SK-N-SH (cell line): ENCODE data around the gene DDIT3. TPM values are rescaled to one million over a fixed set of nuclear protein-coding genes. Genes with fewer than 3 reads are reported as not detected.

Source experiments
- CTCF ChIA-PET: fragments of 300-600, 350-600 bp; formaldehyde crosslinking; extraction: SDS; loops from one replicate; lab custom pipeline; 2021; lab: Yijun Ruan, JAX
- POLR2A ChIA-PET: fragments of 350-600 bp; sonication (Branson Sonifier 250); formaldehyde crosslinking; extraction: SDS; loops from one replicate; lab custom pipeline; 2020; ENCODE audit warnings: antibody characterized with exemption, inconsistent platforms; lab: Yijun Ruan, JAX
- DNase-seq: peaks from one replicate; pipeline ENCODE4 v3.0.0; 2012
- H2AFZ ChIP-seq: fragments of 200-600 bp; sonication (generic); 2 replicates; pipeline ENCODE4 v1.8.1; 2016; ENCODE audit warnings: antibody characterized with exemption, mild to moderate bottlenecking, low read depth
- H3F3A ChIP-seq: fragments of 200-600 bp; sonication (generic); replicated peaks from 2 replicates; pipeline ENCODE3; 2016; ENCODE audit warnings: antibody characterized with exemption, mild to moderate bottlenecking; ENCODE audit not compliant: insufficient read depth
- H3K27ac ChIP-seq, 2 experiments: fragments of 200-500 bp in 1 of 2; fragments of 200-600 bp in 1 of 2; sonication (Bioruptor generic) in 1 of 2; sonication (generic), shearing (Covaris generic) in 1 of 2; 2 replicates each; pipeline versions ENCODE4 v1.5.1 to v1.6.1; 2014 to 2016; ENCODE audit warnings: low read depth in 2 of 2, inconsistent platforms in 1 of 2, low read length in 1 of 2, mild to moderate bottlenecking in 1 of 2, mixed read lengths in 1 of 2
- H3K27me3 ChIP-seq: fragments of 200-600 bp; sonication (generic), shearing (Covaris generic); 2 replicates; pipeline ENCODE4 v1.6.1; 2016; ENCODE audit warnings: mixed run types; ENCODE audit not compliant: insufficient read depth
- H3K36me3 ChIP-seq, 2 experiments: fragments of 200-500 bp in 1 of 2; fragments of 200-600 bp in 1 of 2; sonication (Bioruptor generic) in 1 of 2; sonication (generic) in 1 of 2; replicated peaks in 1 of 2; 2 replicates each; pipeline versions ENCODE3 to v1.5.1; 2014 to 2016; ENCODE audit warnings: low read length in 1 of 2, mild to moderate bottlenecking in 1 of 2; ENCODE audit not compliant: insufficient read depth in 2 of 2, control insufficient read depth in 1 of 2
- H3K4me1 ChIP-seq, 2 experiments: fragments of 200-500 bp in 1 of 2; fragments of 200-600 bp in 1 of 2; sonication (Bioruptor generic) in 1 of 2; sonication (generic), shearing (Covaris generic) in 1 of 2; 2 replicates each; pipeline versions ENCODE4 v1.5.1 to v1.6.1; 2014 to 2016; ENCODE audit warnings: low read depth in 1 of 2, low read length in 1 of 2, mixed run types in 1 of 2; ENCODE audit not compliant: insufficient read depth in 2 of 2, control insufficient read depth in 1 of 2
- H3K4me2 ChIP-seq: fragments of 200-600 bp; sonication (generic), shearing (Covaris generic); 2 replicates; pipeline ENCODE4 v1.6.1; 2017; ENCODE audit warnings: mixed run types
- H3K4me3 ChIP-seq, 2 experiments: fragments of 200-500 bp in 1 of 2; fragments of 200-600 bp in 1 of 2; sonication (Bioruptor generic) in 1 of 2; sonication (generic), shearing (Covaris generic) in 1 of 2; 2 replicates each; pipeline versions ENCODE4 v1.5.1 to v1.8.1; 2014 to 2016; ENCODE audit warnings: low read depth in 2 of 2, inconsistent platforms in 1 of 2, low read length in 1 of 2, mild to moderate bottlenecking in 1 of 2, mixed read lengths in 1 of 2, moderate library complexity in 1 of 2
- H3K79me2 ChIP-seq: fragments of 200-600 bp; sonication (generic); 2 replicates; pipeline ENCODE4 v1.8.1; 2017; ENCODE audit warnings: mild to moderate bottlenecking; ENCODE audit not compliant: insufficient read depth
- H3K9ac ChIP-seq: fragments of 200-600 bp; sonication (generic); 2 replicates; pipeline ENCODE4 v1.6.1; 2017; ENCODE audit warnings: mixed run types
- H3K9me2 ChIP-seq: fragments of 200-600 bp; sonication (generic); 2 replicates; pipeline ENCODE4 v1.6.1; 2017; ENCODE audit warnings: mixed run types
- H3K9me3 ChIP-seq: fragments of 200-600 bp; sonication (generic); 2 replicates; pipeline ENCODE4 v1.6.1; 2017; ENCODE audit warnings: mixed run types, mild to moderate bottlenecking, moderate library complexity
- H4K20me1 ChIP-seq: fragments of 200-600 bp; sonication (generic); 2 replicates; pipeline ENCODE4 v1.6.1; 2017; ENCODE audit warnings: mild to moderate bottlenecking, mixed run types; ENCODE audit not compliant: insufficient read depth
- CHD2 ChIP-seq: fragments of 150-350 bp; IDR thresholded peaks from 2 replicates; pipeline ENCODE4 v1.6.1; 2018; ENCODE audit warnings: low read length; ENCODE audit not compliant: partially characterized antibody
- ELF1 ChIP-seq: IDR thresholded peaks from 2 replicates; pipeline ENCODE4 v1.4.0; 2012
- FOXM1 ChIP-seq: IDR thresholded peaks from 2 replicates; pipeline ENCODE4 v1.4.0; 2012; ENCODE audit warnings: low read depth, mild to moderate bottlenecking
- GABPA ChIP-seq: IDR thresholded peaks from 2 replicates; pipeline ENCODE4 v1.4.0; 2012; ENCODE audit warnings: low read depth, mild to moderate bottlenecking
- GATA2 ChIP-seq: sonication (generic); formaldehyde crosslinking; IDR thresholded peaks from 2 replicates; pipeline ENCODE4 v1.5.0; 2020; ENCODE audit warnings: mild to moderate bottlenecking, missing genetic modification reagents
- MAX ChIP-seq: IDR thresholded peaks from 2 replicates; pipeline ENCODE4 v1.4.0; 2012; ENCODE audit warnings: low read depth
- RAD21 ChIP-seq: IDR thresholded peaks from 2 replicates; pipeline ENCODE4 v1.6.1; 2012; ENCODE audit warnings: mild to moderate bottlenecking, low read length
- RCOR1 ChIP-seq: fragments of 150-350 bp; IDR thresholded peaks from 2 replicates; pipeline ENCODE4 v1.6.1; 2017; ENCODE audit warnings: antibody characterized with exemption, low read length
- REST ChIP-seq: IDR thresholded peaks from 2 replicates; pipeline ENCODE4 v1.6.1; 2012; ENCODE audit warnings: mild to moderate bottlenecking, low read depth, low read length, moderate library complexity
- SIN3A ChIP-seq: IDR thresholded peaks from 2 replicates; pipeline ENCODE4 v1.6.1; 2012; ENCODE audit warnings: low read depth, mild to moderate bottlenecking, low read length, moderate library complexity, borderline replicate concordance
- SMC3 ChIP-seq: IDR thresholded peaks from 2 replicates; pipeline ENCODE4 v1.6.1; 2012; ENCODE audit warnings: low read depth, low read length, improper control_type of control experiment
- TAF1 ChIP-seq: IDR thresholded peaks from 2 replicates; pipeline ENCODE4 v1.6.1; 2012; ENCODE audit warnings: low read depth, mild to moderate bottlenecking, low read length, moderate library complexity, borderline replicate concordance
- TCF12 ChIP-seq: IDR thresholded peaks from 2 replicates; pipeline ENCODE4 v1.4.0; 2012
- TEAD4 ChIP-seq: IDR thresholded peaks from 2 replicates; pipeline ENCODE4 v1.4.0; 2012; ENCODE audit warnings: mild to moderate bottlenecking, borderline replicate concordance; ENCODE audit not compliant: insufficient read depth
- WGBS: methylation state at CpG from one replicate; pipeline ENCODE4 v1.1.6; 2017; ENCODE audit warnings: low lambda C conversion rate; 5-methylcytosine and 5-hydroxymethylcytosine counted together
- polyA plus RNA-seq, 3 experiments: library from polyadenylated mRNA; depleted of rRNA; stranded (reverse); fragments of >200 nt; gene quantifications; 2 replicates each; pipeline ENCODE4 v1.2.3, GENCODE V29; 2012
- TF ChIP-seq, protein P1 (sequence below): IDR thresholded peaks from 2 replicates; pipeline ENCODE4; 2012
- TF ChIP-seq, protein P2 (sequence below): fragments of 150-350 bp; IDR thresholded peaks from 2 replicates; pipeline ENCODE4 v1.6.1; 2017; ENCODE audit warnings: antibody characterized with exemption, low read length, low read depth, borderline replicate concordance

The DDIT3 gene
- polyA plus RNA-seq, 1 of the 3 experiments (the other 2 are of a cell fraction) = 26.3 TPM

DNA sequence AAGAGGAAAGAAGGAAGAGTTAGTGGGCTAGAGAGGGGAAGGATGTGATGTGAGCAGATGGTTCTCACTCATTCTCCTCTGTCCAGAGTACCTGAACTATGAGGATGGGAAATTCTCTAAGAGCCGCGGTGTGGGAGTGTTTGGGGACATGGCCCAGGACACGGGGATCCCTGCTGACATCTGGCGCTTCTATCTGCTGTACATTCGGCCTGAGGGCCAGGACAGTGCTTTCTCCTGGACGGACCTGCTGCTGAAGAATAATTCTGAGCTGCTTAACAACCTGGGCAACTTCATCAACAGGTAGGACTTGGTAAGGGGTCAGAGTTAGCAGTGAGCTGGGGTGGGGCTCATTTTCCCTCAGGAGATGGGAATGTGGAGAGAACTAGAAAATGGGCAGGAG lies 7.6 kb downstream of the DDIT3 start:
- ChIA-PET CTCF (no interaction called here), POLR2A (interaction anchor here (0.7 to 1.0 kb wide), 3 partner anchors 11 to 773 kb away, joined by 3 to 4 read pairs (median 3); no protein-coding TSS in a partner anchor)
- Histone ChIP-seq H3K27ac (peak overlapping the region in 1 of 2 experiments; percentile 17; a peak in 1 of 4 replicates), H3K4me1 (peaks cover 0 to 5% of the 10 kb centered on the region in 2 experiments; a peak in 2 of 4 replicates), H3K79me2 (peaks cover 11% of the 10 kb centered on the region), H3K9me3 (no peaks in the 10 kb centered on the region), H4K20me1 (peaks cover 18% of the 10 kb centered on the region), H3K9me2 (no peaks in the 10 kb centered on the region), H2AFZ (no peak overlapping the region), H3K9ac (no peak overlapping the region), H3K27me3 (no peaks in the 10 kb centered on the region), H3K36me3 (peaks cover 48 to 67% of the 10 kb centered on the region in 2 experiments), H3K4me2 (no peak overlapping the region), H3F3A (peaks cover 42% of the 10 kb centered on the region), H3K4me3 (no peak overlapping the region)
- WGBS = 71% methylated on average over 5 of the region's 6 CpGs
- no peak for DNase-seq
- TF ChIP-seq, protein P1, sequence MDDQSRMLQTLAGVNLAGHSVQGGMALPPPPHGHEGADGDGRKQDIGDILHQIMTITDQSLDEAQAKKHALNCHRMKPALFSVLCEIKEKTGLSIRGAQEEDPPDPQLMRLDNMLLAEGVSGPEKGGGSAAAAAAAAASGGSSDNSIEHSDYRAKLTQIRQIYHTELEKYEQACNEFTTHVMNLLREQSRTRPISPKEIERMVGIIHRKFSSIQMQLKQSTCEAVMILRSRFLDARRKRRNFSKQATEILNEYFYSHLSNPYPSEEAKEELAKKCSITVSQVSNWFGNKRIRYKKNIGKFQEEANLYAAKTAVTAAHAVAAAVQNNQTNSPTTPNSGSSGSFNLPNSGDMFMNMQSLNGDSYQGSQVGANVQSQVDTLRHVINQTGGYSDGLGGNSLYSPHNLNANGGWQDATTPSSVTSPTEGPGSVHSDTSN = no peak
- no peak for TF ChIP-seq ELF1
- no peak for TF ChIP-seq SIN3A
- TF ChIP-seq RAD21 = no peak
- TF ChIP-seq TCF12 = no peak
- TF ChIP-seq, protein P2, sequence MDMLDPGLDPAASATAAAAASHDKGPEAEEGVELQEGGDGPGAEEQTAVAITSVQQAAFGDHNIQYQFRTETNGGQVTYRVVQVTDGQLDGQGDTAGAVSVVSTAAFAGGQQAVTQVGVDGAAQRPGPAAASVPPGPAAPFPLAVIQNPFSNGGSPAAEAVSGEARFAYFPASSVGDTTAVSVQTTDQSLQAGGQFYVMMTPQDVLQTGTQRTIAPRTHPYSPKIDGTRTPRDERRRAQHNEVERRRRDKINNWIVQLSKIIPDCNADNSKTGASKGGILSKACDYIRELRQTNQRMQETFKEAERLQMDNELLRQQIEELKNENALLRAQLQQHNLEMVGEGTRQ = no peak
- no peak for TF ChIP-seq CHD2
- TF ChIP-seq SMC3 = no peak
- TF ChIP-seq MAX = no peak
- TF ChIP-seq RCOR1 = no peak
- TF ChIP-seq GABPA = no peak
- no peak for TF ChIP-seq GATA2 (CRISPR knock-in tag)
- no peak for TF ChIP-seq TEAD4
- no peak for TF ChIP-seq TAF1
- TF ChIP-seq FOXM1 = no peak
- no peak for TF ChIP-seq REST
